Measurements from ENCODE around the gene NAV2. TPM values are rescaled to one million over a fixed set of nuclear protein-coding genes. Genes with fewer than 3 reads are reported as not detected.

Gene NAV2
- total RNA-seq, 1 experiment from 2014 or later: 63.5 TPM

DNA sequence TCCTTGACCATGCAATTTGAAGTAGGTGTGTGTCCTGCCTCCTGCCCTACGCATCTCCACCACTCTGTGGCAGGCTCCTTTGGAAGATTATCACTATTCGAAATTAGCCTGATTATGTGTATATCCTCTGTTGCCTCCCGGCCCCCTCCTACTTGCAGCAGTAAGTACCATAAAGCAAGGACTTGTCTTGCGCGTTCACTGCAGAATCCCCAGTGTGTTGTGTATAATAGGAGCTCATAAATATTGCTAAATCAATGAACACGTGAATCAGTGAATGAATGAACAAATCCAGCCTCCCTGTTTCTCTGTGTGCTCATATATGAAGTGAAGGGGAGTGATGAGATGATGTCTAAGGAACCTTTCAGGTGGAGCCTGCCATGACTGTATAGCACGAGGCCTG is 237.0 kb downstream of the NAV2 start:
- no peaks in the 10 kb centered on the region for H3K27me3 ChIP-seq (replicated peaks; ENCODE audit: control insufficient read depth, insufficient read depth, low read length)
- peaks cover 26% of the 10 kb centered on the region for H3K4me1 Mint-ChIP-seq (ENCODE audit: low read depth, unreplicated experiment)
- intact Hi-C loops (cut with micrococcal nuclease; ENCODE audit: unreplicated experiment): loop anchor here (5.0 kb wide), 3 partner anchors 123 to 408 kb away; no protein-coding TSS in a partner anchor
- no peaks in the 10 kb centered on the region; the same call in 1 of the 2 replicates for H3K36me3 ChIP-seq (ENCODE audit: control insufficient read depth, insufficient read depth, low read length)
- no peak for DNase-seq
- H3K9me3 ChIP-seq: no peaks in the 10 kb centered on the region
- H3K36me3 Mint-ChIP-seq (ENCODE audit: insufficient read depth, unreplicated experiment): no peaks in the 10 kb centered on the region
- H3K27me3 Mint-ChIP-seq (ENCODE audit: insufficient read depth, unreplicated experiment): no peaks in the 10 kb centered on the region
- TF ChIP-seq, protein P1, sequence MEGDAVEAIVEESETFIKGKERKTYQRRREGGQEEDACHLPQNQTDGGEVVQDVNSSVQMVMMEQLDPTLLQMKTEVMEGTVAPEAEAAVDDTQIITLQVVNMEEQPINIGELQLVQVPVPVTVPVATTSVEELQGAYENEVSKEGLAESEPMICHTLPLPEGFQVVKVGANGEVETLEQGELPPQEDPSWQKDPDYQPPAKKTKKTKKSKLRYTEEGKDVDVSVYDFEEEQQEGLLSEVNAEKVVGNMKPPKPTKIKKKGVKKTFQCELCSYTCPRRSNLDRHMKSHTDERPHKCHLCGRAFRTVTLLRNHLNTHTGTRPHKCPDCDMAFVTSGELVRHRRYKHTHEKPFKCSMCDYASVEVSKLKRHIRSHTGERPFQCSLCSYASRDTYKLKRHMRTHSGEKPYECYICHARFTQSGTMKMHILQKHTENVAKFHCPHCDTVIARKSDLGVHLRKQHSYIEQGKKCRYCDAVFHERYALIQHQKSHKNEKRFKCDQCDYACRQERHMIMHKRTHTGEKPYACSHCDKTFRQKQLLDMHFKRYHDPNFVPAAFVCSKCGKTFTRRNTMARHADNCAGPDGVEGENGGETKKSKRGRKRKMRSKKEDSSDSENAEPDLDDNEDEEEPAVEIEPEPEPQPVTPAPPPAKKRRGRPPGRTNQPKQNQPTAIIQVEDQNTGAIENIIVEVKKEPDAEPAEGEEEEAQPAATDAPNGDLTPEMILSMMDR (IDR thresholded peaks at IDR 0.05; ENCODE audit: insufficient read depth in 1 of 2, low read depth in 1 of 2, low read length in 1 of 2, severe bottlenecking in 1 of 2, unreplicated experiment in 1 of 2): no peak
- ChIA-PET CTCF (no interaction called here), POLR2A (no interaction called here)
- peaks cover 45% of the 10 kb centered on the region for H3K4me1 ChIP-seq
- no TSS peak for BruUV-seq (replicated peaks)
- no peaks in the 10 kb centered on the region for H3K9me3 Mint-ChIP-seq (ENCODE audit: unreplicated experiment)
- no peak overlapping the region for H3K4me3 ChIP-seq (ENCODE audit: low read depth, low read length)
- no peak overlapping the region for H3K27ac Mint-ChIP-seq (ENCODE audit: unreplicated experiment)
- H3K4me3 Mint-ChIP-seq (ENCODE audit: unreplicated experiment): no peak overlapping the region

DNA sequence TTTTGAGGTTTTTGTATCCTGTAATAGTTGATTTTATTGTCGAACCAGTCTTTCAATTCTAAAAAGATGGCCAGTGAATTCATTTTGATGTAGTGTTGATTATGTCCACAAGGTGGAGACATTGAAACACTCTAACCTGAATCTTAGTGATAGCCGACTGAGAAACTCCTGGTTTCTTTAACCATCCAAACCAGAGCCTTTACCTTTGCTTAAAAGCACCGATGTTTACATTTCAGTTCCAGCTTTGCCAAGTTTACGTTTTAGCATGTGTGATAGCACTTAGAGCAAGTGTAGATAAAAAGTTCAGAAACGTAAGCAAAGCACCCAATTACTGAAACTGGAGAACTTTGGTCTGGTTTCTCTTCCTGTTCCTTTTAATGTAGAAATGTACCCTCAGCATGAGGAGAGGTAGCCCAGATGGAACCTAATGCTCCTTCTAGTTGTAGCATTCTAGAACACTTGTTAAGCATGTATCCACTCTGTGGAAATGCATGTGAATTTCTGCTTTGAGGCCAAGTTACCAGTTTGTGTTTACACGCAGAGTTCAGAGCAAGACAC is 239.0 kb downstream of the NAV2 start:
- H3K4me1 Mint-ChIP-seq (ENCODE audit: low read depth, unreplicated experiment): peaks cover 36% of the 10 kb centered on the region
- intact Hi-C loops (cut with micrococcal nuclease; ENCODE audit: unreplicated experiment): loop anchor here (1.0 to 5.0 kb wide), 12 partner anchors 39 to 406 kb away; no protein-coding TSS in a partner anchor

DNA sequence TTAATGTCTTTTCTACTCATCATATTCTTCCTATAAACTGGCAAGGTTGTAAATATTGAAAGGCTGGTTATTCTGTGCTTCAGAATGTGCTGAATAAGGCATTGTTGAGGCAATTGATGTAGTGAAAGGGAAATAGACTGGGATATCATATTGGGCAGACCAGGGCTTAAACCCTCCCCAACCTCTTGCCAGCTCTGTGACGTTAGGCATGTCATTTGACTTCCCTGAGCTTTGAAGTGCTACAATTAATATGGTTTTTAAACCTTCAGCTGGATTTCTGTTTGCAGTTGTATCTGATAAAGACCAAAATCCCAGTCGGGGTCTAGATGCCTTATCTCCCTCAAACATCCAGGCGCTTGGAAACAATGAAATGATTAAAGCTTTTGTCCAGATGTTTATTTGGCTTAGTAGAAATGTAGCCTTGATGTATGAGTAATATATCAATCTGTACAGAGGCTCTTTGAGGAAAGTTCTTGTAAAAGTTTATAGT is 239.5 kb downstream of the NAV2 start:
- peak overlapping the region; percentile 71 for H3K27ac Mint-ChIP-seq (ENCODE audit: unreplicated experiment)
- no peaks in the 10 kb centered on the region for H3K9me3 ChIP-seq
- no peaks in the 10 kb centered on the region for H3K27me3 ChIP-seq (replicated peaks; ENCODE audit: control insufficient read depth, insufficient read depth, low read length)
- ChIA-PET POLR2A (interaction anchor here (1.0 kb wide), 1 partner anchor 27 kb away, joined by 3 read pairs; no protein-coding TSS in a partner anchor), CTCF (interaction anchor here (0.5 to 1.9 kb wide), 18 partner anchors 11 to 180 kb away, joined by 3 to 13 read pairs (median 3); no protein-coding TSS in a partner anchor)
- no peaks in the 10 kb centered on the region; the same call in 1 of the 2 replicates for H3K36me3 ChIP-seq (ENCODE audit: control insufficient read depth, insufficient read depth, low read length)
- no peak overlapping the region for H3K4me3 ChIP-seq (ENCODE audit: low read depth, low read length)
- no peaks in the 10 kb centered on the region for H3K9me3 Mint-ChIP-seq (ENCODE audit: unreplicated experiment)
- TF ChIP-seq, protein P1 (IDR thresholded peaks at IDR 0.05; ENCODE audit: insufficient read depth in 1 of 2, low read depth in 1 of 2, low read length in 1 of 2, severe bottlenecking in 1 of 2, unreplicated experiment in 1 of 2): no peak
- intact Hi-C loops (cut with micrococcal nuclease; ENCODE audit: unreplicated experiment): loop anchor here (1.0 to 5.0 kb wide), 7 partner anchors 40 to 405 kb away; no protein-coding TSS in a partner anchor
- peak; percentile 57 to 62 for DNase-seq
- no peaks in the 10 kb centered on the region for H3K27me3 Mint-ChIP-seq (ENCODE audit: insufficient read depth, unreplicated experiment)
- H3K4me1 ChIP-seq: peaks cover 31% of the 10 kb centered on the region
- no TSS peak for BruUV-seq (replicated peaks)
- H3K4me3 Mint-ChIP-seq (ENCODE audit: unreplicated experiment): peak overlapping the region; percentile 59
- no peaks in the 10 kb centered on the region for H3K36me3 Mint-ChIP-seq (ENCODE audit: insufficient read depth, unreplicated experiment)
- peaks cover 36% of the 10 kb centered on the region for H3K4me1 Mint-ChIP-seq (ENCODE audit: low read depth, unreplicated experiment)

More for the DNA sequence above, 239.0 kb downstream of the NAV2 start:
- POLR2A ChIA-PET: interaction anchor here (1.0 kb wide), 1 partner anchor 27 kb away, joined by 3 read pairs; no protein-coding TSS in a partner anchor
- no TSS peak for BruUV-seq (replicated peaks)
- H3K4me1 ChIP-seq: peaks cover 36% of the 10 kb centered on the region
- H3K9me3 ChIP-seq: no peaks in the 10 kb centered on the region
- CTCF ChIA-PET: interaction anchor here (0.5 to 1.9 kb wide), 15 partner anchors 11 to 176 kb away, joined by 3 to 13 read pairs (median 3); no protein-coding TSS in a partner anchor
- no peaks in the 10 kb centered on the region for H3K27me3 ChIP-seq (replicated peaks; ENCODE audit: control insufficient read depth, insufficient read depth, low read length)
- Mint-ChIP-seq H3K36me3 (ENCODE audit: insufficient read depth, unreplicated experiment) (no peaks in the 10 kb centered on the region), H3K9me3 (ENCODE audit: unreplicated experiment) (no peaks in the 10 kb centered on the region), H3K4me3 (ENCODE audit: unreplicated experiment) (peak overlapping the region; percentile 59), H3K27me3 (ENCODE audit: insufficient read depth, unreplicated experiment) (no peaks in the 10 kb centered on the region), H3K27ac (ENCODE audit: unreplicated experiment) (peak overlapping the region; percentile 71)
- peak in 1 of 2 experiments; percentile 72 for DNase-seq
- TF ChIP-seq, protein P1 (IDR thresholded peaks at IDR 0.05; ENCODE audit: insufficient read depth in 1 of 2, low read depth in 1 of 2, low read length in 1 of 2, severe bottlenecking in 1 of 2, unreplicated experiment in 1 of 2): peak; percentile 55 to 61
- H3K36me3 ChIP-seq (ENCODE audit: control insufficient read depth, insufficient read depth, low read length): no peaks in the 10 kb centered on the region; the same call in 1 of the 2 replicates
- no peak overlapping the region for H3K4me3 ChIP-seq (ENCODE audit: low read depth, low read length)
